WERI-Rb-1 (cell line): ENCODE results near the gene IRS1.

Experiments used
- DNase-seq: peaks from one replicate; pipeline ENCODE4 v3.0.0-alpha.2; 2020
- H3K27ac ChIP-seq: fragments of 250-450 bp; sonication (Bioruptor Pico); 2 replicates; pipeline ENCODE4 v1.5.1; 2020; ENCODE audit warnings: mild to moderate bottlenecking, moderate library complexity
- H3K27me3 ChIP-seq: fragments of 250-450 bp; sonication (Bioruptor Pico); 2 replicates; pipeline ENCODE4 v1.5.1; 2021; ENCODE audit warnings: mild to moderate bottlenecking, low read depth, moderate library complexity; ENCODE audit not compliant: insufficient read depth, severe bottlenecking
- H3K36me3 ChIP-seq: fragments of 250-450 bp; sonication (Bioruptor Pico); 2 replicates; pipeline ENCODE4 v1.5.1; 2020; ENCODE audit warnings: mild to moderate bottlenecking, moderate library complexity
- H3K4me3 ChIP-seq: 2 replicates; pipeline ENCODE4 v1.5.1; 2011; ENCODE audit warnings: low read depth, mild to moderate bottlenecking, control low read depth, low read length
- H3K9me3 ChIP-seq: fragments of 250-450 bp; sonication (Bioruptor Pico); 2 replicates; pipeline ENCODE4 v1.5.1; 2021; ENCODE audit warnings: mild to moderate bottlenecking, moderate library complexity; ENCODE audit not compliant: severe bottlenecking
- TF ChIP-seq, protein P1 (sequence below): IDR thresholded peaks from 2 replicates; pipeline ENCODE4 v1.5.1; 2011; ENCODE audit warnings: low read depth, mild to moderate bottlenecking, control low read depth, inconsistent platforms, low read length

Gene IRS1

GRCh38 chr2:226788881-226789490, 10.6 kb downstream of the IRS1 start:
- DNase-seq, result no peak
- H3K4me3 ChIP-seq, result no peak overlapping the region
- no peaks in the 10 kb centered on the region for H3K9me3 ChIP-seq
- TF ChIP-seq, protein P1, sequence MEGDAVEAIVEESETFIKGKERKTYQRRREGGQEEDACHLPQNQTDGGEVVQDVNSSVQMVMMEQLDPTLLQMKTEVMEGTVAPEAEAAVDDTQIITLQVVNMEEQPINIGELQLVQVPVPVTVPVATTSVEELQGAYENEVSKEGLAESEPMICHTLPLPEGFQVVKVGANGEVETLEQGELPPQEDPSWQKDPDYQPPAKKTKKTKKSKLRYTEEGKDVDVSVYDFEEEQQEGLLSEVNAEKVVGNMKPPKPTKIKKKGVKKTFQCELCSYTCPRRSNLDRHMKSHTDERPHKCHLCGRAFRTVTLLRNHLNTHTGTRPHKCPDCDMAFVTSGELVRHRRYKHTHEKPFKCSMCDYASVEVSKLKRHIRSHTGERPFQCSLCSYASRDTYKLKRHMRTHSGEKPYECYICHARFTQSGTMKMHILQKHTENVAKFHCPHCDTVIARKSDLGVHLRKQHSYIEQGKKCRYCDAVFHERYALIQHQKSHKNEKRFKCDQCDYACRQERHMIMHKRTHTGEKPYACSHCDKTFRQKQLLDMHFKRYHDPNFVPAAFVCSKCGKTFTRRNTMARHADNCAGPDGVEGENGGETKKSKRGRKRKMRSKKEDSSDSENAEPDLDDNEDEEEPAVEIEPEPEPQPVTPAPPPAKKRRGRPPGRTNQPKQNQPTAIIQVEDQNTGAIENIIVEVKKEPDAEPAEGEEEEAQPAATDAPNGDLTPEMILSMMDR, result no peak
- no peak overlapping the region for H3K27ac ChIP-seq
- no peaks in the 10 kb centered on the region for H3K36me3 ChIP-seq
- no peaks in the 10 kb centered on the region for H3K27me3 ChIP-seq

- no peak for DNase-seq
- Histone ChIP-seq H3K9me3 (no peaks in the 10 kb centered on the region), H3K36me3 (no peaks in the 10 kb centered on the region), H3K27me3 (no peaks in the 10 kb centered on the region), H3K27ac (no peak overlapping the region), H3K4me3 (no peak overlapping the region)
- TF ChIP-seq, protein P1, result no peak
These were observed 11.6 kb downstream of the IRS1 start for GRCh38 chr2:226788064-226788463.

- no peak overlapping the region for H3K4me3 ChIP-seq
- H3K27ac ChIP-seq, result no peak overlapping the region
- TF ChIP-seq, protein P1, result no peak
- H3K27me3 ChIP-seq, result no peaks in the 10 kb centered on the region
- DNase-seq, result no peak
- H3K36me3 ChIP-seq, result no peaks in the 10 kb centered on the region
- H3K9me3 ChIP-seq, result no peaks in the 10 kb centered on the region
These were observed 15.7 kb downstream of the IRS1 start for GRCh38 chr2:226783885-226784284.

DNA sequence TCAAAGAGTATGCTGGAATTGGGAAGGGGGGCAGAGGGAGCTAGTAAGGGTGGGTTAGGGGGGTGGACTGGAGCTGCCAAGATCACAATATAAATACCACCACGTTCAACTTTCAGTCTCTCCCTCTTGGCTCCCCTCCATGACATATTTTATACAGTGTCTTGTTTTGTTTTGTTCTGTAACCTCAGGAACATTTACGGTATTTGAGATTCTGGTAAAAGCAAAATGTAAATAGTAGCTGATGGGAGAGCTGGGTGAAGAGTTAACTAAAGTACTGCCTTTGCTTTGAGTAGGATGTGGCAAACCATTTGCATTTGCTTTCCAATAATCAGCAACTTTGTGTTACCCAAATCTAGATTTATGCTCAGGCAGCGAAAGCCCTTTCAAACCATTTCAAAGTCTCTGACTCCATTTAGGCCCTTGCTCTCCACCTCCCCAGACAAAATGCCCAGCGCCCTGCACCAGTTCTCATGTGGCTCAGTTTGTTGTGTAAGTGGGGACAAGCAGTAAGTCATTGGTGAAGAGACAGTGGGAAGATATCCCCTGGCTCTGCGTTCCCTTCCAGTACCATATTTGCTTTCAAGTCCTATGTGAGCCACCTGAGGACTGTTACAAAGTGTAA, 17.4 kb downstream of the IRS1 start:
- no peak overlapping the region for H3K27ac ChIP-seq

GRCh38 chr2:226780431-226780830, 19.2 kb downstream of the IRS1 start:
- Histone ChIP-seq H3K4me3 (no peak overlapping the region), H3K9me3 (no peaks in the 10 kb centered on the region), H3K36me3 (no peaks in the 10 kb centered on the region), H3K27ac (no peak overlapping the region), H3K27me3 (no peaks in the 10 kb centered on the region)
- TF ChIP-seq, protein P1, result no peak
- no peak for DNase-seq

More for the DNA sequence above, 17.4 kb downstream of the IRS1 start:
- TF ChIP-seq, protein P1, result no peak
- no peaks in the 10 kb centered on the region for H3K36me3 ChIP-seq
- DNase-seq, result no peak
- H3K9me3 ChIP-seq, result no peaks in the 10 kb centered on the region
- no peak overlapping the region for H3K4me3 ChIP-seq
- no peaks in the 10 kb centered on the region for H3K27me3 ChIP-seq

DNA sequence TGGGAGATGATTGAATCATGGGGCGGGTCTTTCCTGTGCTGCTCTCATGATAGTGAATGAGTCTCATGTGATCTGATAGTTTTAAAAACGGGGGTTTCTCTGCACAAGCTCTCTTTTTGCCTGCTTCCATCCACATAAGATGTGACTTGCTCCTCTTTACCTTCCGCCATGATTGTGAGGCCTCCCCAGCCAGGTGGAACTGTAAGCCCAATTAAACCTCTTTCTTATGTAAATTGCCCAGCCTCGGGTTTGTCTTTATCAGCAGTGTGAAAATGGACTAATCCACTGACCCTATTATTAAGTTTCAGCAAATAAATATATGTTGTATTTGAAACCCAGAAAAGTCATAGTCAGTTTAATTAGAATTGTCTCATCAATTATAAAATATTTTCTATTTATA, 22.0 kb downstream of the IRS1 start:
- TF ChIP-seq, protein P1, result no peak
- H3K4me3 ChIP-seq, result no peak overlapping the region
- H3K36me3 ChIP-seq, result no peaks in the 10 kb centered on the region
- DNase-seq, result no peak
- no peak overlapping the region for H3K27ac ChIP-seq
- no peaks in the 10 kb centered on the region for H3K27me3 ChIP-seq
- H3K9me3 ChIP-seq, result no peaks in the 10 kb centered on the region
